ENCODE data around the gene MANBA.

- TF ChIP-seq FOS (IDR thresholded peaks at IDR 0.05; ENCODE audit: low read depth, low read length), result no peak
- no peak for TF ChIP-seq BHLHE40 (IDR thresholded peaks at IDR 0.05; ENCODE audit: low read depth, low read length)
- TF ChIP-seq, protein P1, sequence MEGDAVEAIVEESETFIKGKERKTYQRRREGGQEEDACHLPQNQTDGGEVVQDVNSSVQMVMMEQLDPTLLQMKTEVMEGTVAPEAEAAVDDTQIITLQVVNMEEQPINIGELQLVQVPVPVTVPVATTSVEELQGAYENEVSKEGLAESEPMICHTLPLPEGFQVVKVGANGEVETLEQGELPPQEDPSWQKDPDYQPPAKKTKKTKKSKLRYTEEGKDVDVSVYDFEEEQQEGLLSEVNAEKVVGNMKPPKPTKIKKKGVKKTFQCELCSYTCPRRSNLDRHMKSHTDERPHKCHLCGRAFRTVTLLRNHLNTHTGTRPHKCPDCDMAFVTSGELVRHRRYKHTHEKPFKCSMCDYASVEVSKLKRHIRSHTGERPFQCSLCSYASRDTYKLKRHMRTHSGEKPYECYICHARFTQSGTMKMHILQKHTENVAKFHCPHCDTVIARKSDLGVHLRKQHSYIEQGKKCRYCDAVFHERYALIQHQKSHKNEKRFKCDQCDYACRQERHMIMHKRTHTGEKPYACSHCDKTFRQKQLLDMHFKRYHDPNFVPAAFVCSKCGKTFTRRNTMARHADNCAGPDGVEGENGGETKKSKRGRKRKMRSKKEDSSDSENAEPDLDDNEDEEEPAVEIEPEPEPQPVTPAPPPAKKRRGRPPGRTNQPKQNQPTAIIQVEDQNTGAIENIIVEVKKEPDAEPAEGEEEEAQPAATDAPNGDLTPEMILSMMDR (conservative IDR thresholded peaks at IDR 0.05; ENCODE audit: low read depth, low read length), result no peak
- TF ChIP-seq, protein P2, sequence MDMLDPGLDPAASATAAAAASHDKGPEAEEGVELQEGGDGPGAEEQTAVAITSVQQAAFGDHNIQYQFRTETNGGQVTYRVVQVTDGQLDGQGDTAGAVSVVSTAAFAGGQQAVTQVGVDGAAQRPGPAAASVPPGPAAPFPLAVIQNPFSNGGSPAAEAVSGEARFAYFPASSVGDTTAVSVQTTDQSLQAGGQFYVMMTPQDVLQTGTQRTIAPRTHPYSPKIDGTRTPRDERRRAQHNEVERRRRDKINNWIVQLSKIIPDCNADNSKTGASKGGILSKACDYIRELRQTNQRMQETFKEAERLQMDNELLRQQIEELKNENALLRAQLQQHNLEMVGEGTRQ (IDR thresholded peaks at IDR 0.05; ENCODE audit: low read depth, low read length), result no peak
- TF ChIP-seq RFX5 (IDR thresholded peaks at IDR 0.05; ENCODE audit: low read depth, low read length), result no peak
- TF ChIP-seq POLR2A (IDR thresholded peaks at IDR 0.05; ENCODE audit: low read depth, low read length), result no peak
- TF ChIP-seq RCOR1 (IDR thresholded peaks at IDR 0.05; ENCODE audit: insufficient replicate concordance, low read length), result no peak
- TF ChIP-seq RAD21 (IDR thresholded peaks at IDR 0.05; ENCODE audit: low read length), result no peak
- no peak for TF ChIP-seq CEBPB (IDR thresholded peaks at IDR 0.05; ENCODE audit: low read depth, low read length)
Measured at GRCh38 chr4:102599455-102599854, 161.3 kb downstream of the MANBA start.
